OCI-LY7 (cell line): ENCODE data around the gene ANKMY1. TPM values are rescaled to one million over a fixed set of nuclear protein-coding genes. Genes with fewer than 3 reads are reported as not detected.

Source experiments
- BruUV-seq: library from RNA; stranded (reverse); fragments of 400-500 nt; replicated peaks from 2 replicates; lab custom pipeline; 2021; lab: Mats Ljungman, UMichigan
- CTCF ChIA-PET: fragments of 300-600 bp; sonication (Branson Sonifier 250); formaldehyde crosslinking; loops from one replicate; lab custom pipeline; 2022; ENCODE audit warnings: antibody characterized with exemption; ENCODE audit not compliant: unreplicated experiment; lab: Charles Lee
- POLR2A ChIA-PET: fragments of 300-600 bp; sonication (Branson Sonifier 250); formaldehyde crosslinking; loops from one replicate; lab custom pipeline; 2022; ENCODE audit warnings: antibody characterized with exemption; lab: Charles Lee
- DNase-seq: peaks from one replicate; pipeline ENCODE4 v3.0.0-alpha.2; 2015; ENCODE audit warnings: low spot score
- H2AFZ ChIP-seq: fragments of 200-600 bp; sonication (generic), shearing (Covaris generic); 2 replicates; pipeline ENCODE4 v1.6.1; 2014; ENCODE audit warnings: mild to moderate bottlenecking, antibody characterized with exemption, low read length, moderate library complexity
- H3K27ac ChIP-seq: fragments of 200-600 bp; sonication (generic); 2 replicates; pipeline ENCODE4 v1.5.1; 2014; ENCODE audit warnings: mixed run types, low read depth, mild to moderate bottlenecking, moderate library complexity, low read length, inconsistent platforms; ENCODE audit not compliant: poor library complexity, severe bottlenecking
- H3K36me3 ChIP-seq: fragments of 200-600 bp; sonication (generic); 2 replicates; pipeline ENCODE4 v1.6.1; 2014; ENCODE audit warnings: mild to moderate bottlenecking, antibody characterized with exemption, low read length, moderate library complexity, mixed read lengths; ENCODE audit not compliant: insufficient read depth
- H3K4me1 ChIP-seq: fragments of 200-600 bp; sonication (generic); 2 replicates; pipeline ENCODE4 v1.5.1; 2014; ENCODE audit warnings: mild to moderate bottlenecking, low read length; ENCODE audit not compliant: insufficient read depth, poor library complexity, severe bottlenecking
- H3K4me2 ChIP-seq: fragments of 200-600 bp; sonication (generic); 2 replicates; pipeline ENCODE4 v1.6.1; 2014; ENCODE audit warnings: mild to moderate bottlenecking, low read length
- H3K4me3 ChIP-seq: fragments of 200-600 bp; sonication (generic); 2 replicates; pipeline ENCODE4 v1.5.1; 2014; ENCODE audit warnings: mild to moderate bottlenecking, low read depth, low read length; ENCODE audit not compliant: poor library complexity, severe bottlenecking
- H3K79me2 ChIP-seq: fragments of 200-600 bp; sonication (generic); 2 replicates; pipeline ENCODE4 v1.6.1; 2016; ENCODE audit warnings: low read depth, mild to moderate bottlenecking, low read length, moderate library complexity, mixed read lengths; ENCODE audit not compliant: insufficient read depth
- H3K9me2 ChIP-seq: fragments of 200-600 bp; sonication (generic); 2 replicates; pipeline ENCODE4 v1.6.1; 2016; ENCODE audit warnings: mild to moderate bottlenecking, low read length, mixed read lengths; ENCODE audit not compliant: insufficient read depth
- H3K9me3 ChIP-seq: fragments of 200-600 bp; sonication (generic); 2 replicates; pipeline ENCODE4 v1.6.1; 2014; ENCODE audit warnings: mild to moderate bottlenecking, mixed run types, low read length, mixed read lengths
- H4K20me1 ChIP-seq: fragments of 200-600 bp; sonication (generic); 2 replicates; pipeline ENCODE4 v1.6.1; 2014; ENCODE audit warnings: mild to moderate bottlenecking, antibody characterized with exemption, low read length, moderate library complexity, mixed read lengths; ENCODE audit not compliant: insufficient read depth
- EZH2phosphoT487 ChIP-seq: fragments of 200-600 bp; sonication (generic); IDR thresholded peaks from 2 replicates; pipeline ENCODE4 v1.6.1; 2018; ENCODE audit warnings: low read depth, borderline replicate concordance, mild to moderate bottlenecking, mixed run types, antibody characterized with exemption, low read length, moderate library complexity, mixed read lengths
- intact Hi-C: fragments of 100-400 bp; cut with micrococcal nuclease; formaldehyde crosslinking; loops from one replicate; pipeline ENCODE4 v1.10.0; 2022; ENCODE audit not compliant: unreplicated experiment
- total RNA-seq, 2 experiments: library from RNA; depleted of rRNA in 1 of 2; stranded (reverse); fragments of >200 nt in 1 of 2; shearing (Covaris generic) in 1 of 2; gene quantifications; 2 replicates each; pipeline ENCODE4 v1.2.3, GENCODE V29; 2014 to 2022
- TF ChIP-seq, protein P1 (sequence below): fragments of 200-600 bp; sonication (generic); conservative IDR thresholded peaks from 2 replicates; pipeline ENCODE4 v1.5.1; 2014; ENCODE audit warnings: mild to moderate bottlenecking, antibody characterized with exemption, low read length, moderate library complexity, mixed read lengths

Gene ANKMY1
- total RNA-seq, 2 experiments from 2014 or later, result 30.6 to 65.9 TPM

DNA sequence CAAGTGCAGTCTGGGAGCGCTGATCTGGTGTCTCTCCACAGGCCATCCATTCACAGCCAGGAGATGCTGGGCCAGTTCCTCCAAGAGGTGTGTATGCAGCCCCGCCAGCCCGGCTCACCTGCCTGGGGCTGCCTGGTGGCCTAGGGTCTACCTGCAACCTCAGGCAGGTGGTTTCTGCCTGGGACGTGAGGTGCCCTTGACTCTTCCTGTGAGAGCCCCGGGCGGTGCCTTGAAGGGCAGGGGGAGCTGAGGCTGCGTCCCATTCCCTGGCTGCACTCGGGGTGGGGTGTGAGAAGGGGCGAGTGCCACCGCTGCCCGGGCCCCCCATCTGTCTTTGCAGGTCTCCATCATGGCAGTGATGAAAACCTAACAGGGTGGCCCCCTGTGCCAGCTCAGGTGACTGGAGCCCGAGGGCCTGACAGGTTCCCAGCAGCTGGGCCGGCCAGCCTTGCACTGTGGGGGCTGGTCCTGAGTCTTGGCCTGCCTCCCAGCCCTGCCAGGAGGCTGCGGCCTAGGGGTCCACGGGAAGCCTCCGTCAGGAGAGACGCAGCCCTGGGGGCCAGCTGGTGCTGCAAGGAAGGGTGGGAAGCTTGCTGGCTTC lies 40.6 kb upstream of the ANKMY1 start:
- no peak for TF ChIP-seq EZH2phosphoT487
- TF ChIP-seq, protein P1, sequence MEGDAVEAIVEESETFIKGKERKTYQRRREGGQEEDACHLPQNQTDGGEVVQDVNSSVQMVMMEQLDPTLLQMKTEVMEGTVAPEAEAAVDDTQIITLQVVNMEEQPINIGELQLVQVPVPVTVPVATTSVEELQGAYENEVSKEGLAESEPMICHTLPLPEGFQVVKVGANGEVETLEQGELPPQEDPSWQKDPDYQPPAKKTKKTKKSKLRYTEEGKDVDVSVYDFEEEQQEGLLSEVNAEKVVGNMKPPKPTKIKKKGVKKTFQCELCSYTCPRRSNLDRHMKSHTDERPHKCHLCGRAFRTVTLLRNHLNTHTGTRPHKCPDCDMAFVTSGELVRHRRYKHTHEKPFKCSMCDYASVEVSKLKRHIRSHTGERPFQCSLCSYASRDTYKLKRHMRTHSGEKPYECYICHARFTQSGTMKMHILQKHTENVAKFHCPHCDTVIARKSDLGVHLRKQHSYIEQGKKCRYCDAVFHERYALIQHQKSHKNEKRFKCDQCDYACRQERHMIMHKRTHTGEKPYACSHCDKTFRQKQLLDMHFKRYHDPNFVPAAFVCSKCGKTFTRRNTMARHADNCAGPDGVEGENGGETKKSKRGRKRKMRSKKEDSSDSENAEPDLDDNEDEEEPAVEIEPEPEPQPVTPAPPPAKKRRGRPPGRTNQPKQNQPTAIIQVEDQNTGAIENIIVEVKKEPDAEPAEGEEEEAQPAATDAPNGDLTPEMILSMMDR, result no peak
- POLR2A ChIA-PET, result no interaction called here
- H3K36me3 ChIP-seq, result peaks cover 14% of the 10 kb centered on the region; the same call in 1 of the 2 replicates
- CTCF ChIA-PET, result no interaction called here
- no peaks in the 10 kb centered on the region for H3K4me1 ChIP-seq
- no peak for DNase-seq
- no peaks in the 10 kb centered on the region for H3K9me3 ChIP-seq
- no peaks in the 10 kb centered on the region for H3K9me2 ChIP-seq
- no peaks in the 10 kb centered on the region for H3K79me2 ChIP-seq
- no TSS peak for BruUV-seq
- no peak overlapping the region for H3K27ac ChIP-seq
- intact Hi-C loops, result no loop called here
- H4K20me1 ChIP-seq, result no peaks in the 10 kb centered on the region; the same call in 1 of the 2 replicates
- no peak overlapping the region for H2AFZ ChIP-seq
- no peak overlapping the region for H3K4me3 ChIP-seq
- no peak overlapping the region for H3K4me2 ChIP-seq

DNA sequence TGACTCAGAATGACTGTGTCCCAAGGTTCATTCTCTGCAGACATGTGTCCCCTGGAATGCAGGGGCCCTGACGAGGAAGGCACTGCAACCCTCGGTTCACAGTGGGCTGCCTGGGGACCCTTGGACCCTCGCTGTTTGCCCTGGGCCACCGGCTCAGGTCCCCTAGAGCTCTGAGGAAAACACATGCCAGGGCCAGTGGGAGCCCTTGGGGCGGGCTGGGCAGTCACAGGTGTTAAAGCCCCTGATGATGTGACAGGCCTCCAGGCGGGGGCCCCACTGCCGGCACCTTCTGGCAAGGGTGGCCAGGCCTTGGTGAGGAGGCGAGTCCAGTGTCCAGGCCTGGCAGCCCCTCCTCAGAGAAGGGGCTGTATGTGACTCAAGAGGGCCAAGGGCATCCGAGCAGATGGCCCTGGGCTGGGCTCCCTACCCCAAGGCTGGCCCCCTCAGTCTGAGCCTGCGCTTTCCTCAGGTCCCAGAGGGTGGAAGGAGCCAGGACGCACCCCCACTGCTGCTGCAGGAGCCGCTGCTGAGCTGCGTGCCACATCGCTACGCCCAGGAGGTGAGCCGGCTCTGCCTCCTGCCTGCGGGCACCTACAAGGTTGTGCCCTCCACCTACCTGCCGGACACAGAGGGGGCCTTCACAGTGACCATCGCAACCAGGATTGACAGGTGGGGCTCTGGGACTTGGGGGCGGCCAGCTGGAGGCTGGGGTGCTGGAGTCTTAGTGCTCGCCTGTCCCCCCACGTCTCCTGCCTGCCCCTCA lies 39.8 kb upstream of the ANKMY1 start:
- intact Hi-C loops, result no loop called here
- Histone ChIP-seq H2AFZ (no peak overlapping the region), H3K4me2 (no peak overlapping the region), H3K27ac (no peak overlapping the region), H4K20me1 (no peaks in the 10 kb centered on the region; the same call in 1 of the 2 replicates), H3K9me3 (no peaks in the 10 kb centered on the region), H3K9me2 (no peaks in the 10 kb centered on the region), H3K36me3 (peaks cover 16% of the 10 kb centered on the region; the same call in 1 of the 2 replicates), H3K4me1 (no peaks in the 10 kb centered on the region), H3K4me3 (no peak overlapping the region), H3K79me2 (no peaks in the 10 kb centered on the region)
- TF ChIP-seq, protein P1, result no peak
- no peak for TF ChIP-seq EZH2phosphoT487
- DNase-seq, result no peak
- ChIA-PET CTCF (no interaction called here), POLR2A (no interaction called here)
- BruUV-seq, result no TSS peak

DNA sequence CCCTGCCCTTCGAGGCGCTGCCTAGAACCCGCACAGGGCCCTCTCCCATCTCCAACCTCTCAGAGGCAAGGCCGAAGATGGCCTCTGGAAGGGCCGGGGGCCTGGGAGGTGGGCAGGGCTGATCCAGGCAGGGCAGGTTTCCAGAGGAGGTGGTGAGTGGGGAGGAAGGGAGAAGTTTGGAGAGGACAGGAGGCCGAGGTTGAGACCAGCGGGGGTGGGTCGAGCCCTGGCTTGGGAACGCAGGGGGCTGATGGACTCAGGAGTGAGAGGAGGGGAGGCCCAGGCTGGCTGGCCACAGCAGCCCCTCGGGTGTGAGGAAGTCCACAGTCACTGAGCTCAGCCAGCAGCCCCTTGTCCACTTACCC lies 39.2 kb upstream of the ANKMY1 start:
- Histone ChIP-seq H3K4me1 (no peaks in the 10 kb centered on the region), H3K79me2 (no peaks in the 10 kb centered on the region), H3K36me3 (peaks cover 21% of the 10 kb centered on the region; the same call in 1 of the 2 replicates), H3K9me3 (no peaks in the 10 kb centered on the region), H3K9me2 (no peaks in the 10 kb centered on the region), H4K20me1 (no peaks in the 10 kb centered on the region; the same call in 1 of the 2 replicates), H3K4me3 (no peak overlapping the region), H2AFZ (no peak overlapping the region), H3K4me2 (no peak overlapping the region), H3K27ac (no peak overlapping the region)
- TF ChIP-seq, protein P1, result no peak
- no peak for TF ChIP-seq EZH2phosphoT487
- no peak for DNase-seq
- intact Hi-C loops, result no loop called here
- ChIA-PET CTCF (no interaction called here), POLR2A (no interaction called here)
- no TSS peak for BruUV-seq
